HepG2 (cell line): ENCODE results near the gene C22orf39. TPM values are rescaled to one million over a fixed set of nuclear protein-coding genes. Genes with fewer than 3 reads are reported as not detected.

Experiments
- ATAC-seq: fragments of 200-7000 bp; cut with Tn5 transposase; 3 replicates; pipeline ENCODE4 v1.9.1; 2020; ENCODE audit warnings: mild to moderate bottlenecking, moderate library complexity
- BruUV-seq: library from RNA; stranded (reverse); fragments of 400-500 nt; replicated peaks from 2 replicates; lab custom pipeline; 2021; lab: Mats Ljungman, UMichigan
- CTCF ChIA-PET: fragments of 300-600 bp; formaldehyde crosslinking; extraction: SDS; loops from one replicate; lab custom pipeline; 2021; ENCODE audit warnings: low total read pairs, inconsistent platforms, low intra/inter-chr PET ratio; lab: Yijun Ruan, JAX
- POLR2A ChIA-PET: fragments of 350-600 bp; sonication (Branson Sonifier 250); formaldehyde crosslinking; loops from one replicate; lab custom pipeline; 2020; ENCODE audit warnings: antibody characterized with exemption, inconsistent platforms; lab: Yijun Ruan, JAX
- DNase-seq: peaks from one replicate; pipeline ENCODE4 v3.0.0-alpha.2; 2015; ENCODE audit warnings: low spot score
- FAIRE-seq: peaks from 3 replicates; lab custom pipeline; 2011; peaks lifted over from hg19 to GRCh38; lab: Jason Lieb, UNC
- H2AFZ ChIP-seq: one replicate; pipeline ENCODE4 v1.6.1; 2011; ENCODE audit warnings: low read length, inconsistent platforms
- H3K27ac ChIP-seq: fragments of 300-600 bp; 3 replicates; pipeline ENCODE4 v1.8.0; 2011; ENCODE audit warnings: mixed run types, mild to moderate bottlenecking, mixed read lengths, low read length, inconsistent platforms; ENCODE audit not compliant: insufficient read depth; ENCODE audit errors: extremely low read length
- H3K27me3 ChIP-seq, 2 experiments: fragments of 200-600 bp in 1 of 2; 2 replicates in 1 of 2; 3 replicates in 1 of 2; pipeline versions ENCODE4 v1.6.0 to v1.8.0; 2011; ENCODE audit warnings: low read length in 2 of 2, mild to moderate bottlenecking in 2 of 2, moderate library complexity in 2 of 2, inconsistent platforms in 1 of 2; ENCODE audit not compliant: insufficient read depth in 2 of 2, control insufficient read depth in 1 of 2
- H3K36me3 ChIP-seq, 2 experiments: fragments of 200-600 bp in 1 of 2; replicated peaks in 1 of 2; 2 replicates in 1 of 2; 3 replicates in 1 of 2; pipeline versions ENCODE4 v1.5.1 to v1.8.0; 2011; ENCODE audit warnings: low read length in 2 of 2, inconsistent platforms in 1 of 2; ENCODE audit not compliant: insufficient read depth in 2 of 2, control insufficient read depth in 1 of 2
- H3K4me1 ChIP-seq: 2 replicates; pipeline ENCODE4 v1.5.1; 2012; ENCODE audit warnings: low read length, inconsistent platforms; ENCODE audit not compliant: insufficient read depth
- H3K4me2 ChIP-seq: 2 replicates; pipeline ENCODE4 v1.6.0; 2011; ENCODE audit warnings: low read depth, low read length, inconsistent platforms
- H3K4me3 ChIP-seq, 3 experiments: fragments of 200-600 bp in 1 of 3; sonication (generic), shearing (Covaris generic) in 1 of 3; replicated peaks in 1 of 3; 2 replicates each; pipeline ENCODE4 v1.5.1; 2011 to 2016; ENCODE audit warnings: low read length in 3 of 3, inconsistent platforms in 2 of 3, low read depth in 2 of 3, mild to moderate bottlenecking in 2 of 3, control low read depth in 1 of 3, mixed read lengths in 1 of 3; ENCODE audit not compliant: insufficient read depth in 1 of 3
- H3K79me2 ChIP-seq: one replicate; pipeline ENCODE4 v1.6.1; 2011; ENCODE audit warnings: low read length, inconsistent platforms; ENCODE audit not compliant: insufficient read depth
- H3K9ac ChIP-seq: 2 replicates; pipeline ENCODE4 v1.6.0; 2011; ENCODE audit warnings: mild to moderate bottlenecking, low read depth, low read length, inconsistent platforms; ENCODE audit not compliant: insufficient read depth
- H3K9me3 ChIP-seq: 2 replicates; pipeline ENCODE4 v1.5.1; 2012; ENCODE audit warnings: mild to moderate bottlenecking, low read length
- H4K20me1 ChIP-seq: 2 replicates; pipeline ENCODE4 v1.6.0; 2011; ENCODE audit warnings: inconsistent platforms, mild to moderate bottlenecking, low read length, moderate library complexity; ENCODE audit not compliant: insufficient read depth
- EEA1 ChIP-seq: sonication (generic); formaldehyde crosslinking; IDR thresholded peaks from 2 replicates; pipeline ENCODE4 v1.5.1; 2020; ENCODE audit warnings: mild to moderate bottlenecking, missing genetic modification reagents, borderline replicate concordance
- KDM3A ChIP-seq: IDR thresholded peaks from 2 replicates; pipeline ENCODE4 v1.6.1; 2018; ENCODE audit warnings: low read depth, missing compliant biosample characterization
- MED8 ChIP-seq: sonication (generic); formaldehyde crosslinking; IDR thresholded peaks from 2 replicates; pipeline ENCODE4 v1.8.1; 2023; ENCODE audit warnings: mild to moderate bottlenecking, missing genetic modification reagents; ENCODE audit not compliant: insufficient replicate concordance
- NFE2L1 ChIP-seq: sonication (generic); formaldehyde crosslinking; IDR thresholded peaks from 2 replicates; pipeline ENCODE4 v1.4.0; 2020; ENCODE audit warnings: missing genetic modification reagents, mild to moderate bottlenecking, borderline replicate concordance
- POLR2G ChIP-seq: fragments of 200-400 bp; formaldehyde crosslinking; IDR thresholded peaks from 2 replicates; pipeline ENCODE4 v1.6.1; 2018; ENCODE audit warnings: mild to moderate bottlenecking, low read depth, low read length, moderate library complexity
- RFX1 ChIP-seq: fragments of 450-650 bp; IDR thresholded peaks from 2 replicates; pipeline ENCODE4 v1.6.1; 2017
- RFXANK ChIP-seq: IDR thresholded peaks from 2 replicates; pipeline ENCODE4 v1.6.1; 2016
- SOX13 ChIP-seq, 3 experiments: fragments of 450-650 bp in 1 of 3; sonication (generic) in 1 of 3; formaldehyde crosslinking in 1 of 3; IDR thresholded peaks in 2 of 3; conservative IDR thresholded peaks in 1 of 3; 2 replicates each; pipeline versions ENCODE4 v1.5.0 to v1.6.1; 2016 to 2020; ENCODE audit warnings: antibody characterized with exemption in 1 of 3, mild to moderate bottlenecking in 1 of 3, missing compliant biosample characterization in 1 of 3, missing genetic modification reagents in 1 of 3, moderate library complexity in 1 of 3
- ZNF225 ChIP-seq: sonication (generic); formaldehyde crosslinking; IDR thresholded peaks from 2 replicates; pipeline ENCODE4 v1.4.0; 2020; ENCODE audit warnings: mild to moderate bottlenecking, missing genetic modification reagents
- ZNF574 ChIP-seq: sonication (generic); formaldehyde crosslinking; IDR thresholded peaks from 2 replicates; pipeline ENCODE4 v1.4.0; 2020; ENCODE audit warnings: missing genetic modification reagents
- ZUFSP ChIP-seq: sonication (generic); formaldehyde crosslinking; IDR thresholded peaks from 2 replicates; pipeline ENCODE4 v1.9.0; 2021; ENCODE audit warnings: missing genetic modification reagents, mild to moderate bottlenecking, borderline replicate concordance
- WGBS: methylation state at CpG from one replicate; pipeline ENCODE4 v1.1.6; 2017; ENCODE audit warnings: low lambda C conversion rate; 5-methylcytosine and 5-hydroxymethylcytosine counted together
- in situ Hi-C: cut with HindIII; loops from 2 replicates; pipeline ENCODE4 v1.10.0; 2017; ENCODE audit warnings: low pct_unique_long_range_greater_than_20kb; ENCODE audit not compliant: extremely low pct_ligation_motif_present
- intact Hi-C: fragments of 100-400 bp; cut with micrococcal nuclease; formaldehyde crosslinking; loops from one replicate; pipeline ENCODE4 v1.10.0; 2022; ENCODE audit not compliant: unreplicated experiment
- polyA plus RNA-seq, 8 experiments: library from polyadenylated mRNA; depleted of rRNA in 3 of 8; stranded (reverse) in 7 of 8; unstranded in 1 of 8; fragments of >200 nt; fragmentation: Illumina TruSeq in 4 of 8; extraction: Trizol in 4 of 8; gene quantifications; 2 replicates each; pipeline versions ENCODE4 v1.2.1 to v1.2.3, GENCODE V29; 2011 to 2016; ENCODE audit warnings: low read depth in 4 of 8, missing spikeins in 1 of 8, mixed read lengths in 1 of 8; ENCODE audit not compliant: insufficient read depth in 1 of 8
- total RNA-seq, 5 experiments: library from RNA; depleted of rRNA; stranded (reverse); fragments of >200 nt; fragmentation: Illumina TruSeq; extraction: Trizol; gene quantifications; 2 replicates each; pipeline ENCODE4 v1.2.3, GENCODE V29; 2016; ENCODE audit warnings: low read depth in 1 of 5

C22orf39 gene
- total and polyA plus RNA-seq, 2 of the 13 experiments (the other 11 are each of a cell fraction or from before 2014, with no cell fraction given) = 23.4 to 26.4 TPM

- no peak for TF ChIP-seq NFE2L1 (CRISPR knock-in tag)
- TF ChIP-seq ZNF225 (CRISPR knock-in tag) = no peak
- no peak for TF ChIP-seq POLR2G
- TF ChIP-seq ZNF574 (CRISPR knock-in tag) = no peak
- no peak for TF ChIP-seq KDM3A (CRISPR knock-in tag)
- no peak for TF ChIP-seq RFXANK (CRISPR knock-in tag)
- no peak for TF ChIP-seq SOX13 (IDR thresholded peaks at IDR 0.05)
- TF ChIP-seq SOX13 (CRISPR knock-in tag; conservative IDR thresholded peaks at IDR 0.05 in 1 of 2, IDR thresholded peaks at IDR 0.05 in 1 of 2) = no peak
- TF ChIP-seq RFX1 = no peak
- TF ChIP-seq EEA1 (CRISPR knock-in tag) = no peak
- TF ChIP-seq MED8 (CRISPR knock-in tag) = no peak
- no peak for TF ChIP-seq ZUFSP (CRISPR knock-in tag)
- H2AFZ ChIP-seq = no peak overlapping the region
- H3K4me2 ChIP-seq = no peak overlapping the region
- no peaks in the 10 kb centered on the region for H3K4me1 ChIP-seq
- no peaks in the 10 kb centered on the region for H3K79me2 ChIP-seq
- ATAC-seq (no peak), DNase-seq (no peak), FAIRE-seq (no peak)
- H3K9ac ChIP-seq = no peak overlapping the region
- 97% methylated on average over 5 of the region's 5 CpGs for WGBS
- H3K4me3 ChIP-seq = no peak overlapping the region
- POLR2A ChIA-PET = no interaction called here
- intact Hi-C loops = no loop called here
- H3K36me3 ChIP-seq = peaks cover 8 to 45% of the 10 kb centered on the region in 2 experiments
- no peaks in the 10 kb centered on the region for H3K27me3 ChIP-seq
- H3K9me3 ChIP-seq = no peaks in the 10 kb centered on the region
- CTCF ChIA-PET = interaction anchor here (0.7 kb wide), 1 partner anchor 139 kb away, joined by 3 read pairs; no protein-coding TSS in a partner anchor
- no TSS peak for BruUV-seq
- no peaks in the 10 kb centered on the region for H4K20me1 ChIP-seq
- H3K27ac ChIP-seq = no peak overlapping the region
- in situ Hi-C loops = no loop called here
These were observed 43.2 kb upstream of the C22orf39 start for GRCh38 chr22:19490628-19491230.
